Natural killer cell treated with Interleukin-12 subunit alpha and Interleukin-12 subunit beta and Interleukin-15 and Interleukin-18, amount 100 ng/mL, for 72 hours (primary cell): ENCODE results near the gene VWA8. TPM values are rescaled to one million over a fixed set of nuclear protein-coding genes. Genes with fewer than 3 reads are reported as not detected.
"Not testable (repeated sequence)": the region's sequence is repeated elsewhere in the genome, so short reads cannot be mapped to it uniquely, and the experiment has no call there.

Source experiments
- ATAC-seq, 2 donors: fragments of 150-1000 bp; cut with Tn5 transposase in 1 of 2; sonication (Bioruptor Pico), chemical (Tn5 transposase) in 1 of 2; 2 replicates each; pipeline ENCODE4 v1.10.0; 2021
- DNase-seq: peaks from one replicate; pipeline ENCODE4 v3.0.0; 2022; ENCODE audit warnings: low spot score
- H3K27ac Mint-ChIP-seq, 2 donors: 1 replicate in 1 of 2; 2 replicates in 1 of 2; pipeline ENCODE4 v1.8.0; 2022; ENCODE audit warnings: mixed read lengths in 2 of 2, mild to moderate bottlenecking in 1 of 2, moderate library complexity in 1 of 2
- H3K27me3 Mint-ChIP-seq, 2 donors: 1 replicate in 1 of 2; 2 replicates in 1 of 2; pipeline ENCODE4 v1.8.0; 2022; ENCODE audit warnings: mixed read lengths in 2 of 2
- H3K36me3 Mint-ChIP-seq: one replicate; pipeline ENCODE4 v1.8.0; 2022; ENCODE audit warnings: mixed read lengths
- H3K4me1 Mint-ChIP-seq, 2 donors: 1 replicate in 1 of 2; 2 replicates in 1 of 2; pipeline ENCODE4 v1.8.0; 2022; ENCODE audit warnings: low read depth in 2 of 2, mixed read lengths in 2 of 2, mild to moderate bottlenecking in 1 of 2
- H3K4me3 Mint-ChIP-seq: one replicate; pipeline ENCODE4 v1.8.0; 2022; ENCODE audit warnings: mixed read lengths
- H3K9me3 Mint-ChIP-seq: 2 replicates; pipeline ENCODE4 v1.8.0; 2022; ENCODE audit warnings: mixed read lengths
- total RNA-seq, 2 donors: library from RNA; stranded (reverse); gene quantifications; one replicate each; pipeline ENCODE4 v1.2.3, GENCODE V29; 2022

Gene VWA8
- total RNA-seq, 2 donors from 2014 or later: 15.6 to 24.0 TPM

DNA sequence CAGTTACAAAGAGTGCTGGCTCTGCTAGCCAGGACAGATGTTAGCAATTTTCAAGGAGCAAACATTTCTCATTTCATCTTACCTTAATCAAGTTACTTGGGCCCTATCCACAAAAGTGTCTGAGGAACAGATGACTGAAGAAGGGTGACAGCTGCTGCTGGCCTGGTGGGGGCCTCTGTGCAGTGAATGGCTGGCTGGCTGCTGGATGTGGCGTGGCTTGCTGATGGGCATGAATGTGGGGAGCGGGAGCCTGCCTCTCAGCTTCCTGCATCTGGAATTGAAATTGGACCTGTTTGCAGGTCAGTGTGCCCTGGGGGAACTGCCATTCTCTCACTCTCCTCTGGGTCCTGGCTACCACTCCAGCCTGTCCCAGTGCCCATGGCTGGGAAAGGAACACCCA, 408.9 kb downstream of the VWA8 start:
- no peak for DNase-seq
- no peak for ATAC-seq
- no peaks in the 10 kb centered on the region for H3K36me3 Mint-ChIP-seq
- no peaks in the 10 kb centered on the region for H3K9me3 Mint-ChIP-seq
- H3K4me1 Mint-ChIP-seq: no peaks in the 10 kb centered on the region
- peaks cover 0 to 5% of the 10 kb centered on the region in 2 donors for H3K27me3 Mint-ChIP-seq
- no peak overlapping the region for H3K27ac Mint-ChIP-seq
- H3K4me3 Mint-ChIP-seq: no peak overlapping the region

DNA sequence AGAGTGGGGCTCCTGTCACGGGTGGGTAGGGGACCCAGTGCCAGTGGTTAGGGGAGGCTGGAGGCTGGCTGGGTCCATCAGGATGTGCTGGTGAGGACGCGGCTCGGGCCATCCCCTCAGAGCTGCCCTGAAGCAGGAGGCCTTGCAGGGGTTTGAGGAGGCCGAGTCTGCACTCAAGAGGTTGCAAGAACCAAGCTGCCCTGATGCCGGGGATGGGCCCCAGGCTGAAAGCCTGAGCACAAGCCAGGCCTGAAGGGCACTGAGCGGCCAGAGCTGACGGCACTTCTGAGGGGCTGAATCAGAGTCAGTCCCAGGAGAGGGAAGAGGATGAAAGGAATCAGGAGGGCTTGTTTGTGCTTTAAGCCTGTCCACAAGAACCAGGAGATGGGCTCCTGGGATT, 410.6 kb downstream of the VWA8 start:
- Mint-ChIP-seq H3K4me3 (no peak overlapping the region), H3K27me3 (peaks cover 0 to 5% of the 10 kb centered on the region in 2 donors), H3K9me3 (no peaks in the 10 kb centered on the region), H3K4me1 (peaks cover 0 to 3% of the 10 kb centered on the region in 2 donors), H3K27ac (no peak overlapping the region), H3K36me3 (no peaks in the 10 kb centered on the region)
- ATAC-seq: no peak
- DNase-seq: no peak

DNA sequence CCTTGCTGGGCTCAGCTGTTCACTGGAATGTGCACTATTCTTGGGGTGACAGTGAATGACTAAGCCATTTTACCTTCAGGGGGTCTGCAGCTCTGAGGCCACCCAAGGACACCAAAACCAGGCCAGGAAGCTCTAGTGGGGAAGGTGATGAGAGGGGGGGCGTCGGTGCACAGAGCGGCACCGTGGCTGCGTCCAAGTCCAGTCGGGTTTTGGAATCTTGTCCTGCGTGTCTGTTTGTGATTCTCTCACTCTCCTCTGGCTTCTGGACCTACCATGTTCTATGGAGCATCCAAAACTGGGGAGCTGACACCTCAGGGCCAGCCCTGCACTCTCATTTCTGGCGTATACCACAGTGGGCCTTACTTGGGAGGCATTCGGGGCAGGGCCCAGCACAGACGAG, 411.4 kb downstream of the VWA8 start:
- no peak overlapping the region for H3K4me3 Mint-ChIP-seq
- H3K4me1 Mint-ChIP-seq: peaks cover 0 to 5% of the 10 kb centered on the region in 2 donors
- no peak overlapping the region for H3K27ac Mint-ChIP-seq
- no peaks in the 10 kb centered on the region for H3K36me3 Mint-ChIP-seq
- ATAC-seq (no peak), DNase-seq (no peak)
- H3K9me3 Mint-ChIP-seq: no peaks in the 10 kb centered on the region
- peaks cover 0 to 5% of the 10 kb centered on the region in 2 donors for H3K27me3 Mint-ChIP-seq

DNA sequence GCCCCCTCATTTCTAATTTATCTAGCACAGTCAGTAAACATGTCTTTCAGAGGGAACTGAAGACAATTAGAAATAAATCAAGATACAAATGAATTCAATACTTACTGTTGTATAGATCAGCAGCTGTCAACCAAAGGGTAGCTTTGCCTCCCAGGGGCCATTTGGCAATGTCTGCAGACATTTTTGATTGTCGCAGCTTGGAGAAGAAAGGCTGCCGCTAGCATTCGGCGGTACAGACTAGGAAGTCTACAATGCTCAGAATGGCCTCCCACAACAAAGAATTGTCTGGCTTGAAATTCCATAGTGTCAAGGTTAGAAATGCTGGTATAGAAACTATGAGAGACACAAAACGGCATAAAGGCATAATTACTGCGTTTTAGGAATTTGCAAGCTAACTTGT, 412.0 kb downstream of the VWA8 start:
- no peak for ATAC-seq
- Mint-ChIP-seq H3K4me1 (peaks cover 0 to 5% of the 10 kb centered on the region in 2 donors), H3K36me3 (no peaks in the 10 kb centered on the region), H3K4me3 (no peak overlapping the region), H3K27me3 (peaks cover 0 to 2% of the 10 kb centered on the region in 2 donors), H3K9me3 (no peaks in the 10 kb centered on the region), H3K27ac (no peak overlapping the region)
- DNase-seq: no peak

GRCh38 chr13:41548031-41548430, 412.9 kb downstream of the VWA8 start:
- Mint-ChIP-seq H3K27me3 (no peaks in the 10 kb centered on the region), H3K9me3 (no peaks in the 10 kb centered on the region), H3K4me3 (no peak overlapping the region), H3K36me3 (no peaks in the 10 kb centered on the region), H3K27ac (no peak overlapping the region), H3K4me1 (peaks cover 0 to 5% of the 10 kb centered on the region in 2 donors)
- DNase-seq: no peak
- ATAC-seq: no peak

DNA sequence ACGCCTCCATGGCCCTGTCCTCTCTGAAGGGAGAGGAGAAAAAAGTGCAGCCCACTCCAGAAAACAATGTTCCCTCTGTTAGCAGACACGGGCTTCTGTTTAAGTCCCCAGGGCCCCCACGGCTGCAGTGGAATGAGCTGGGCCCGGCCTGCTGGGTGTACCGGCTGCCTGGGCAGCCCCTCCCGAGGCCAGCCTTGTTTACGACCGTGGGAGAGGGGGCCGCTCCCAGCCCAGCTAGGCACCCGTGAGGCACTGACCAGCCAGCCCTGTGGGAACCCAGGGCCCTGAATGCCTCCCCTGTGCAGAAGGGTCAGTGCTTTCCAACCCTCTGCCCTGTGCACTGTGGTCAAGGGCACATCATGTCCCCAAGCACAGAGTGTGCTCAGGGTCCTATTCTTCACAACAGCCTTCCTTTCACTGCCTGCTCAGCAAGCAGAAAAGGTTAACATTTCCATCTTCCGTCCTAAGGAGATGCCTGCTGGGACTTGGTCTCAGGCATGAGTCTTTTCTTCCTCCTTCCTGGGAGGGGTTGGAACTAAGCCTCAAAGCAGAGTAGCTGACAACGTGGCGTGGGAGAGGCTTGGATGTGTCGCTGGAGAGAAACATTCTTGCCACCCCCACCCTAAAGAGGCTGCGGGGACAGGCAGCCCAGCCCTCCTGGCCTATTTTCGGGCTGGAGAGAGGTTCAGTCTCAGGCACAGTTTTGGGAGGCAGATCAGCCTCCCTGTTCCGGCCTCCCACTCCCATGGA, 413.5 kb downstream of the VWA8 start:
- Mint-ChIP-seq H3K27ac (no peak overlapping the region), H3K27me3 (no peaks in the 10 kb centered on the region), H3K4me1 (peaks cover 0 to 5% of the 10 kb centered on the region in 2 donors), H3K4me3 (no peak overlapping the region), H3K36me3 (no peaks in the 10 kb centered on the region), H3K9me3 (no peaks in the 10 kb centered on the region)
- no peak for ATAC-seq
- no peak for DNase-seq

GRCh38 chr13:41546372-41547190, 414.3 kb downstream of the VWA8 start:
- DNase-seq: no peak
- Mint-ChIP-seq H3K9me3 (no peaks in the 10 kb centered on the region), H3K36me3 (no peaks in the 10 kb centered on the region), H3K4me3 (no peak overlapping the region), H3K27me3 (no peaks in the 10 kb centered on the region), H3K4me1 (peaks cover 0 to 5% of the 10 kb centered on the region in 2 donors), H3K27ac (no peak overlapping the region)
- ATAC-seq: peak; percentile 41 to 61

- Mint-ChIP-seq H3K4me3 (no peak overlapping the region), H3K27ac (no peak overlapping the region), H3K36me3 (no peaks in the 10 kb centered on the region), H3K27me3 (peaks cover 0 to 3% of the 10 kb centered on the region in 2 donors), H3K4me1 (peaks cover 0 to 5% of the 10 kb centered on the region in 2 donors), H3K9me3 (no peaks in the 10 kb centered on the region)
- no peak for DNase-seq
- no peak for ATAC-seq
Observed at GRCh38 chr13:41545432-41545707, 415.5 kb downstream of the VWA8 start.

GRCh38 chr13:41543664-41544300, 417.1 kb downstream of the VWA8 start:
- Mint-ChIP-seq H3K9me3 (no peaks in the 10 kb centered on the region), H3K27me3 (peaks cover 0 to 7% of the 10 kb centered on the region in 2 donors), H3K36me3 (no peaks in the 10 kb centered on the region), H3K4me1 (peaks cover 0 to 5% of the 10 kb centered on the region in 2 donors), H3K4me3 (no peak overlapping the region), H3K27ac (no peak overlapping the region)
- DNase-seq (no peak), ATAC-seq (no peak)

- not testable (repeated sequence) for H3K4me3 Mint-ChIP-seq, H3K9me3 Mint-ChIP-seq, DNase-seq, ATAC-seq, H3K27ac Mint-ChIP-seq, H3K27me3 Mint-ChIP-seq, H3K36me3 Mint-ChIP-seq, H3K4me1 Mint-ChIP-seq
Observed at GRCh38 chr13:41542799-41543198, 418.1 kb downstream of the VWA8 start.

- H3K4me3 Mint-ChIP-seq: no peak overlapping the region
- peaks cover 0 to 5% of the 10 kb centered on the region in 2 donors for H3K4me1 Mint-ChIP-seq
- no peak overlapping the region for H3K27ac Mint-ChIP-seq
- H3K9me3 Mint-ChIP-seq: no peaks in the 10 kb centered on the region
- ATAC-seq (no peak), DNase-seq (no peak)
- peaks cover 8 to 13% of the 10 kb centered on the region in 2 donors for H3K27me3 Mint-ChIP-seq
- no peaks in the 10 kb centered on the region for H3K36me3 Mint-ChIP-seq
Observed at GRCh38 chr13:41542281-41542680, 418.6 kb downstream of the VWA8 start.

GRCh38 chr13:41541142-41541938, 419.6 kb downstream of the VWA8 start:
- Mint-ChIP-seq H3K9me3 (no peaks in the 10 kb centered on the region), H3K27me3 (peaks cover 9 to 13% of the 10 kb centered on the region in 2 donors), H3K36me3 (no peaks in the 10 kb centered on the region), H3K4me3 (no peak overlapping the region), H3K4me1 (peaks cover 0 to 5% of the 10 kb centered on the region in 2 donors), H3K27ac (no peak overlapping the region)
- ATAC-seq (no peak), DNase-seq (no peak)

GRCh38 chr13:41540240-41540639, 420.7 kb downstream of the VWA8 start:
- not testable (repeated sequence) for H3K9me3 Mint-ChIP-seq, DNase-seq, H3K4me3 Mint-ChIP-seq, H3K4me1 Mint-ChIP-seq, H3K27ac Mint-ChIP-seq, ATAC-seq, H3K36me3 Mint-ChIP-seq
- H3K27me3 Mint-ChIP-seq: peaks cover 9 to 13% of the 10 kb centered on the region in 2 donors
